GM18511 (cell line): Measurements from ENCODE around the gene PGLYRP4.

Source experiments
- ATAC-seq: cut with Tn5 transposase; IDR thresholded peaks from one replicate; pipeline ENCODE4 v1.9.1; 2021; ENCODE audit warnings: mild to moderate bottlenecking, moderate library complexity; ENCODE audit not compliant: unreplicated experiment

PGLYRP4 gene

DNA sequence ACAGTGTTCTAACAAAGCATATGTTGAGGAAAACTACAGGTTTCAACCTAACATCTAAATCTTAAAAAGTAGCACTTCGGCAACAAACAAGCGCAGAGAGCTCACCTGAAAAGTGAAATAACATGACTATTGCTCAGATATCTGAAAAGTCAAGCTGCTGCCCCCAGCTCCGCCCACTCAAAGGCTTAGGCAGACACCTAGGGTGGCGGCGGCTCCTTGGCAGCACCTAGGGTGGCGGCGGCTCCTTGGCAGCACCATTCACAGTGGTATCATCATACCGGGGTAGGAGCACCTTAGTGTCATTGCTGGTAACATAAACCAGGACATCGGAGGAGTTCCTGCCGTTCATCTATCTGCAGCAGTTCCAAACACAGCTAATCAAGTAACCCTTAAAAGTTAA lies 30.9 kb upstream of the PGLYRP4 start:
- ATAC-seq = no peak

DNA sequence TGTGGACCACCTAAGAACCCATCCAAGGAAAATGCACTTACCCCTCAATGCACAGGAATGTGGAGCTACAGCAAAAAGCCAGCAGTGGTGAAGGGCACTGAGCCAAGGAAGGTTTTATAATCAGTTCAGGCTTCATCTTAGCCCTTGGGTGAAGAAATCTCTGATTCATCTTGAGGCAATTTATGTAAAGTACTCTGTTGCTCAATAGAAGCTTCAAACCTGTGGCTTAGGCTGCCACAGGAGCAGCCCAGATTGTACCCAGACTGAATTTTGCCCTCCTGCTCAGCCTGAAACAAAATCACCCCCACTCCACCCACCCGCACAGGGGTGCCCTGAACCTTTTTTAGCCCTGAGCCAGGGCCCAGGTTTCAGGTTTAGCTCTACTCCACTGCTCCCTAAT lies 26.9 kb upstream of the PGLYRP4 start, which contains the start of gene S100A12:
Gene S100A12, minus strand, starts transcription at position 111 of the 400 bp plus-strand sequence. CDS start 1,029 bp downstream, outside the sequence.
- ATAC-seq = no peak

DNA sequence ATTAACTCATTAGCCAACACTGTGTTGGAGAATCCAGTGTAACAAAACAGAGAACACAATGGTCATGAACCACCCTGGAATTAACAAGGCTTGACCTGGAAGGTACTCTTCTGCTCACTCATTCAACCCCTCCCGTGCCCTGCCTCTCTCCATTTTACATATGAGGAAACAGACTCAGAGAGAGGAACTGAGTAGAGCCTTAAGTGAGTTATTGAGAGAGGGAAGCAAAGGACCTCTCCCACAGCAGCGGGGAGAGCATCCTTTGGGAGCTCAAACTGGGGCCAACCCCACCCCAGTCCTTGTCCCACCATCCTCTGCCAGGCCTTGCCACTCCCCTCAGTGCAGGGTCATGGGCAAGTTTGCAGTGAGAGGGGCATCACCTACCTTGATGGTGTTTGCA lies 25.4 kb upstream of the PGLYRP4 start:
- ATAC-seq = no peak

DNA sequence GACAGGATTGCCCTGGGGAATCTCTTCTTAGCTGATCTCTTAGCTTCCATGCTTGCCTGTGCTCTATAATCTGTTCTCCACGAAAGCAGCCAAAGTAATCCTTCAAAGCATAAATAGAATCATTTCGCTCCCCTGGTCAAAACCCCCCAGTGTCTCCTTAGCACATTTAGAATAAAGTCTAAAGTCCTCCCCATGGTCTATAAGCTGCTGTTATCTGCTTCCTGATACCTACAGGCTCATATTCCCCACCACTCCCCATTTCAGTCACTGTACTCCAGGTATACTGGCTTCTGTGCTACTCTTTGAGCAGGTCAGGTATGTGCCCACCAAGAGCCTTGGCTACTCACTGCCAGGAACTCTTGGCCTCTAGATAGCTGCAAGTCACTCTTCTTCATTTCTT lies 23.9 kb upstream of the PGLYRP4 start:
- ATAC-seq = no peak

DNA sequence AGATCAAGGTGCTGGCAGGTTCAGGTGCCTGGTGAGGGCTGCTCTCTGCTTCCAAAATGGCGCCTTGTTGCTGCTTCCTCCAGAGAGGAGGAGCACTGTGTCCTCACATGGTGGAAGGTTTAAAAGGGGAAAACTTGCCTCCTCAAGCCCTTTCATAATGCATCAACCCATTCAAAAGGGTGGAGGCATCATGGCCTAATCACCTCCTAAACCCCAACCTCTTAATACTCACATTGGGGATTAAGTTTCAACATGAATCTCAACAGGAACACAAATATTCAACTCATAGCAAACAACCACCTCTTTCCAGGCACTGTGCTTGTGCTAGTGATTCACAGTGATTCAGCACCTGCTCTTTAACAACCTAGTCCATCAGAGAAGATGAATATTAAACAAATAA lies 22.6 kb upstream of the PGLYRP4 start:
- ATAC-seq = no peak

DNA sequence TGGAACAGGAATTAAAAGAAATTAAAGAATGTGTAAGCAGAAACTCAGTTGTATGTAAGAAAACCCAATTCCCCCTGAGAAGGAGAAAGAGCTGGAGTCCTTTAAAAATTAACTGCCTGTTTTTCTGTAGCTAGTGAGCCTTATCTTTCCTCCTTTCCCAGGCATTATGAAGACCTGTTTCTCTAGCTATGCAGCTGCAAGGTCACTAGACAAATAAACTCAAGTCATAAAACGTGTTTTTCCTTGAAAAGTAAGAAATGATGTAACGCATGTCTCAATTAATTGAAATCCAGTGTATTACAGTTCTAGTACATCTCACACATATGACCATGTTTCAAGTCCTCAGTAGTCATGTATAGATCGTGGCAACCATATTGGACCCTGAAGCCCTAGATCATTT lies 21.5 kb upstream of the PGLYRP4 start:
- ATAC-seq = no peak

DNA sequence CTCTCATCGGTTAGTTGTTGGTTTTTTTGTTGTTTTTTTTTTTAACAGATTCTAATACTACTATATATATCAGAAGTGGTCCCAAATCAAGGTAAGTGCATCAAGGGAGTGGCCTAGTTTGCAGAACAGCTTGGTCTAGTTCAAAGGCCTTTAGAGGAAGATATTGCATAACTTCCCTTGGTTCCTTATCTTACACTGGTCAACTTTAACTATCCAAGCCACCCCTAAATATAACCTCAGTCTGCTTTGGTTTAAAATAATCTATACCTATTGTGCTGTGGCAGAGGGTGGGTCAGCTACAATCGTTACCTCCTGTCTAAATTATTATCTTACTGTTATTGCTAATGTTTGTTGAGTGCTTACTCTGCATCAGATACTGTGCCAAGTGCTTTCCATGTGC lies 19.9 kb upstream of the PGLYRP4 start:
- no peak for ATAC-seq

DNA sequence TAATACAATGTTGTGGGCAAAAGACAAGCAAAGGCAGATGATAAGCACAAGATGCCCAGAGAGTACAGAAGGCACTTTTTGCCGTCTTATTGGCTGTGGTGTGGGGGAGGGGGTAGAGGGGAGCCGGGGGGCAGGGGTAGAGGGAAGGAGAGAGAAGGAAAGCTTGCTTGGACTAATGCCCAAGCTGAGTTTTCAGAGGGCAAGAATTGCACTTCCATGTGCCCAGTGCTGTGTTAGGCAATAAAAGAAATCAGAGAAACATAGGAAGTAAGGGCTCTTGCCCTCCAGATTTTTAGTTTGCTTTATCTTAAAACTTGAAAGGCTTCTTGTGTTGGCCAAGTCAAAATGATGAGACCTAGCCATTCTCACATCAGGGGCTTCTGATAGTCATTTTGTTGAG lies 18.4 kb upstream of the PGLYRP4 start:
- no peak for ATAC-seq

DNA sequence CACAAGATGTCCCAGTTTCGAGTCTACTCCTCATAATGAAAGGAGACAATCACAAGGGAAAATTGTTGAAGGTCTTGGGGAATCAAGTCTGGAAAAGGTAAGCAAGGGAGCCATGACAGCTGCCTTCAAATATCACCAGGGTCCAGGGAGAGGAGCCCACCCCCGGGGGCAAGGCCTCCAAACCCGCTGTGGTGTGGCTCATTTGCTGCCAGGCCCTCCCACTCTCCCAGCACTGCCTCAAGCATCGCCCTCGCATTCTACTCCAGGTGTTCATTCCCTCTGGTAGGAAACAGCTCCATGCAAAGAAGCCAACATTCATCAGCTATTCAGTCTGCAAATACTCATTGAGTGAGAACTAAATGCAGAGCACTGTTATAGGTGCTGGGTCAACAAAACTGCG lies 17.6 kb upstream of the PGLYRP4 start:
- ATAC-seq = no peak

DNA sequence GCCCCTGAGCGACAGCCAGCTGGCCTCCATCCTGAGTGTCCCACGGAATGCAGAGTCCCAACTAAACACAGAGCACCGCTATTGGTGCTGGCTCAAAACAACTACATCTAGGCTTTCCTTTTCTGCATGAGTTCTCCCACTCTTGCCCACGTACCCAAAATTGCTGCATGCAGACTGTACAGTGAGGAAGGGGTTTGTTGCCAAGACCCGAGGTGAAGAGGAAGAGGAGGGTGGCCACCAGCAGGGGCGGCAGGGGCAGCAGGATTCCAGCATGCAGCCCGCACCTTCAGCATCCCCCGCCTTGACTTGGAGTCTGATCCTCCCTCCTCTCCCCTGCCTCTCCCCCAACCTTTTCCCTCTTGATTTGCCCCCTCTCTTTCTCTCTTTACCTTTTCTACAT lies 17.1 kb upstream of the PGLYRP4 start:
- ATAC-seq = no peak

DNA sequence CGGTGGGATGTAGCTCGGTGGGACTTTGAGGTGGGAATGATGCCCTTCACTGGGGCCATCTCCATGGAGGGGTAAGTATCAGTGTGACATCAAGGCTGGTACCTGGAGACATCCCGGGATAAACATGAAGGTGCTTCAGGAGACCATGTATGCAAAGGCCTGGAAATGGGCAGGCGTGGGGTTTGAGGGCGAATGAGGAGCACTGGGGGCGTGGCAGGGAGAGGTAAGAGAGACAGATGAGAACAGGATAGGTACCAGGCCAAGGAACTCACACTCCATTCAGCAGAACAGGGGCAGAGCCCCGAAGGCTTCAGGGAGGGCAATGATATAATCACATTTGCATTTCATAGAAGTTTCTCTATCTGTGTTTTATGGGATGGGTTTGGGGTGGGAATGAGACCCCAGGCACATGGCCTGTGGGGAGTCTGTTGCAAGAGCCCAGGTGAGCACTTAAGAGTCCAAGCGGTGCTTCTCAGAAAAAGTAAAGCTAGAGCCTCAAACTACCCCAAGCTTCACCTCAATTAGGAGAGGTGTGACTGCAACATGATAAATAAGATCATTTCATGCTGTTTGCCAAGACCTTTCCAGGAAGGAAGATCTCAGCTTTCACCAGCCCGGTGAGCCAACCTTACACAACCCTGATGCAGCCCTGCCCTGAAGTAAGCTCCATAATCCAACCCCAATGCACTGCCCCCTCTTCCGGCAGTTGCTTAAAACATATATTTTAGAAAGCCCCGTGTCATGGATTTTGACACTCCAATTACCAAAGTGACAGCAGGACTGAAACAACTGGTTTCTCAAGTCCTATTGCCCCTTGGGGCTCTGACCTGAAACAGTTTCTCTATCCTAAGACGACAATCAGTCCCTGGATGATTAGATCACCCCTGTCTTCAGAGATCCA lies 16.4 kb upstream of the PGLYRP4 start:
- no peak for ATAC-seq

DNA sequence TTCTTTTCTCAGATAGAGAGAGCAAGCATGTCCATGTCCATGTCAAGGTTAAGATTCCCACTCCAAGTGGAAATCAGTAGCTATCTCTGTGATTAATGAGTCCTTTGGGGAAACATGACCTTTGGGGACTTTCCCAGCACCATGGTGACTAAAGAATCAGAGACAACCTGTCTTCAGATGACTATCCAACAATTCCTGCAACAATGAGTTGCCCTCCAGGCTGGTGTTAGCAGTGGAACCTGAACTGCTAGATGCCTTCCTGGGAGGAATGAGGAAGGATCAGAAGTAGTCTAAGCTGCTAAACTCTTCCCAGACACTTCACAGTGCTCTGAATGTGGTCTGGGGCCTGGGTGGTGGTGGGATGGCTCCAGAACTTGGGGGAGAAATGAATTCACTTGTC lies 15.5 kb upstream of the PGLYRP4 start:
- no peak for ATAC-seq

DNA sequence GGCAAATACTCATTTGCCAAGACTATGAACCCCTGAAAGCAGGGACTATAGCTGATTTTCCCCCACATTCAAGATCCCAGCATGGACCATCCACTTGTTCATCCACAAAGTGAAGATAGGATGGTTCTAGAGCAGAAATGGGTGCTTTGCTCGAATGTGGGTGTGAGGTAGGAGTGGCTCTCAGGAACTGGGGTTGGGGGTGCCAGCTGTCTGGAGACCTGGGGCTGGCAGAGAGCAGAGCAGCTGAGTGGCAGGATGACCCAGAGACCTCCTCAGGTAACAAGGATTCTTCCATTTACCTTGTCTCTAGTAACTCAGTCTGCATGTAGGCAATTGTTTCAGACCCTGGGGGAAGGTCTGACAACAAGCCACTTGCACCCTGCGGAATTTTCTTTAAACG lies 15.0 kb upstream of the PGLYRP4 start:
- no peak for ATAC-seq

DNA sequence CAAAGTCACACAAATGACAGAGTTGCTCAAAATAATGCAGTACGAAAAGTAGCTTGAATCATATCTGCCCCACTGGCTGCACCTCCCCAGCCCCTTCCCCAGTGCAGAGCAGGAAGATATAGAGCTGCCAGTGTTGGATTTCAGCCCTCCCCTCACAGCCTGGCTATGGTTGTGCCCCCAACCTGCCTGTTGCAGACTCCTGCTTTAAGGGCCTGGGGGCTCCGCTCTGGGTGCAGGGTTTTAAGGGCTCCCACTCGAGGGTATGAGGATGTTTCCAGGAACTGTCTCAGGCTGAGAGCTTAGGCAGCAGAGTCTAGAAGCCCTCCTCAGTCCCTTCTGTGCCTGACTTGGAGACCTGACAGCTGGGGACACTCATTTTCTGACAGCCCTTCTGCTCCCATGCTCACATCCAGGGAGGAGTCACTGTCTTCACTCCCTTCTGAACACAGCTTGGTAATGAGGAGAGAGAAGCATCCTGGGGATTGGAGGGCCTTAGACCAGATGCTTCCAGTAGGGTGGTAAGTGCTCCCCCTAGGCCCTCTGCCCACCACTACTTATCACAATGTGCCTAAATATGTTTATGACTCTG lies 13.6 kb upstream of the PGLYRP4 start:
- no peak for ATAC-seq

DNA sequence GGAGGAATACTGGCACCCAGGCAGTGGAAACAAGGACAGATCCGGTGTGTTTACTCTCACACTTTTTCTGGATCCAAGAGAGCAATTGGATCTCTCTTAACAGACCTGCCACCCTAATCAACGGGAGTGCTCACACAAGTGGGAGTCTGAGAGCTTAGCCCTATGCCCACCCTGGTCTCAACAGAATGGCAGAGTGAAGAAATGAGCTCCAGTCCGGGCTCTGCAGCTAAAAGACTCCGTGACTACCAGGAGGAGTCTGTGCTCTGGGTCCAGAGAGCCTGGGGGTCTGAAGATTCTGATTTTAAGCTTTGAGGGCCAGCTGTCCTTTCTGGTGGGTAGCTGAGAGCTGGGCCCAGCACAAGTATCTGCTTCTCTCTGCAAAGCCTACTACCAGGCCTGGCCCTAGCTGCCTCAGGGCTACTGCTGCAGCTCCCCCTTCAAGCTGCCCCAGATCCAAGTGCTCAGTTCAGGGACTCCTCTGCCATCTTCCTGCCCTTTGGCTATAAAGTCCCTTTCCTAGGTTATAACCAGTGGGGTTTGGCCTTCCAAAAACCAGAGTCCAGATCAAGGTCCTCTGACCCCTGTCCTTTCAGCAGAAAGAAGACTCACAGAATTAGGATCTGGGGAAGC lies 13.0 kb upstream of the PGLYRP4 start:
- ATAC-seq = no peak

DNA sequence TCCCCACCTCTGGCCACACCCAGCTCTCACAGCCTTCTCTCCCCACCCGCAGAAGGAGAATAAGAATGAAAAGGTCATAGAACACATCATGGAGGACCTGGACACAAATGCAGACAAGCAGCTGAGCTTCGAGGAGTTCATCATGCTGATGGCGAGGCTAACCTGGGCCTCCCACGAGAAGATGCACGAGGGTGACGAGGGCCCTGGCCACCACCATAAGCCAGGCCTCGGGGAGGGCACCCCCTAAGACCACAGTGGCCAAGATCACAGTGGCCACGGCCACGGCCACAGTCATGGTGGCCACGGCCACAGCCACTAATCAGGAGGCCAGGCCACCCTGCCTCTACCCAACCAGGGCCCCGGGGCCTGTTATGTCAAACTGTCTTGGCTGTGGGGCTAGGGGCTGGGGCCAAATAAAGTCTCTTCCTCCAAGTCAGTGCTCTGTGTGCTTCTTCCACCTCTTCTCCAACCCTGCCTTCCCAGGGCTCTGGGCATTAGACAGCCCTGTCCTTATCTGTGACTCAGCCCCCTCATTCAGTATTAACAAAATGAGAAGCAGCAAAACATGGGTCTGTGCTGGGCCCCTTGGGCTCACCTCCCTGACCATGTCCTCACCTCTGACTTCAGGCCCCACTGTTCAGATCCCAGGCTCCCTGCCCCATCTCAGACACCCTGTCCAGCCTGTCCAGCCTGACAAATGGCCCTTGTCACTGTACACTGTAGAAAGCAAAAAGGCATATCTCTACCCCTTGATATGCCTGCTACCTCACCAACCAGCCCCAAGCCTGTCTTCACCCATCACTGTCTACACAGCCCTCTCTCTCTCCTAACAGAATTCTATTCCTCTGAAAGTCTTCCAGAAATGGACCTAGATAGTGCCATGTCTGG lies 12.2 kb upstream of the PGLYRP4 start:
- no peak for ATAC-seq

DNA sequence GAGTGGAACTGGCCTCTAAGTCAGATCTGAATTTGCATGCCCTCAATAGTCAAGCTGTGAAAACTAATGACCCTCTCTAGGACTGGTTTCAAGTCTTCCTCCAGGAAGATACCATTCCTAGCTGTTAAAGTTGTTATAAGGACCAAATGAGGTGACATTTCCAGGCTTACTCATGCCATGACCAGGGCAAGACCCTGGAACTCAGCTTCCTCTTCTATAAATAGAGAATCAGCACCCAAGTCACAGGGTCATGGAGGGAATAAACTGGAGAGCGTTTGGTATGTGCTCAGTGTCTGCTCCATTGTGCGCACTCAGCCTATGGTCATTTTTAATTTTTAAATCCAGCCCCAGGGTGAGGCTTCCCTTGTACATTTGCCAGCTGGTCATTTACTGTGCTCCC lies 11.5 kb upstream of the PGLYRP4 start:
- no peak for ATAC-seq

DNA sequence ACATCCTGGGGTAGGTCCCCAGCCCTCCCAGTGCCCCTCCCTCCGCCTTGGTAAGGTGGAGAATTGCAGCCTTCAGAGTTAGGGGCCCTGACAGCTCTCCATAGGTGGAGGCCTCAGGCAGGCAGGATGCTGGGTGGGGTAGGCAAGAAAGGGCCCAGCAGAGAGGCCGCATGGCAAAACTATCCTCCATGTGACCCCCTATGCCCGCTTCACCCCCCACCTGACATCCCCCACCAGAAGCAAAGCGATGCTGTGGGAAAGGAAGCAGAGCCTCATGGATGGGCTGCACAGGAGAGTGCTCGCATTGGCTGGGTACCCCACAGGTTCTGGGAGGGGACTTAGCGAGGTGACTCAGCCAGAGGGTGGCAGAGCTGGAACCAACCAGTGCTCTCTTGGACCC lies 10.6 kb upstream of the PGLYRP4 start:
- no peak for ATAC-seq

DNA sequence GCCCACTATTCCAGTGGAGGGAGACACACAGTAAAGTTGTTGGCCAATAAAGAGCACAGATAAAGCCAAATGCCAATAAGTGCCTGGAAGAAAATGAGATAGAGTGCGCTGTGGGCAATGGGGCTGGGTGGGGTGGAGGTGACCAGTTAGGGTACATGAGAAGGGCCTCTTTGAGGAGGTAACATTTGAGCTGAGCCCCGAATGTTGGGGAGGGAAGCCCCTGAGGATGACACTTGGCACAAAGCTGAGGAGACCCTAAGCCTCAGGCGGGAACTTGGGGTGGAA lies 10.0 kb upstream of the PGLYRP4 start:
- ATAC-seq = no peak

DNA sequence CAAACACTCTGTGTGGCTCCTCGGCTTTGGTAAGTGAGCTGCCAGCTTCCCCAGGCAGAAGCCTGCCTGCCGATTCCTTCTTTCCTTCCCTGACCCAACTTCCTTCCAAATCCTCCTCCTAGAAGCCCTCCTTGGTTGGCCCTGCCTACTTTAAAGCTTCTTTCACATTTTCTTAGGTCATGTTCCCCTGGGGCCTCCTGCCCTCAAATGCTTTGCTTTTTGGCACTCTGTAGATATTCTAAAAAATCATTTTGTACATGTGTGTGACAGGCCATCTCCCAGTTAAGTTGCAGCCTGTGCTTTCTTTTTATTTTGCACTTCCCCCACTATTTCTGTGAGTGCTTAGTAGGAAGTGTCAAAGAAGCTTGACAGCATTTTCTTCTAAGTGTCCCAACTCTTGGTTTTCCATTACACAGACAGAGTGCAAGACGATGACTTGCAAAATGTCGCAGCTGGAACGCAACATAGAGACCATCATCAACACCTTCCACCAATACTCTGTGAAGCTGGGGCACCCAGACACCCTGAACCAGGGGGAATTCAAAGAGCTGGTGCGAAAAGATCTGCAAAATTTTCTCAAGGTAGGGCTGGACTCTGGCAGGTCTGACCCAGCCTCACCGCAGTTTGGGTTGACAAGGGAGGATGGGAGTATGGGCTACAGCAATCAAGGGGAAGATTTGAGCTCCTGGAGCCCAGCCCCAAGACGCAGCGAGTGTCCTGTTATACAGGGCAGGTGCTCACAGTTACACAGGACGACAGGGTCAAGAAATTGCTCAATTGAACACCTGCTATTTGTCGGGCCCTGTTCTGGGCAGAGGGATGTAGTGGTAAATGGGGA lies 9.4 kb upstream of the PGLYRP4 start, which contains the start of gene S100A9:
Gene S100A9, plus strand, starts transcription at position 2 of the 838 bp plus-strand sequence. Its CDS starts 430 bp downstream, at position 432.
- no peak for ATAC-seq
